Measurements from ENCODE around the gene LLGL1. TPM values are rescaled to one million over a fixed set of nuclear protein-coding genes. Genes with fewer than 3 reads are reported as not detected.
"Not testable (repeated sequence)": the region's sequence is repeated elsewhere in the genome, so short reads cannot be mapped to it uniquely, and the experiment has no call there.

The LLGL1 gene
- total RNA-seq, 4 donors from 2014 or later, result 11.1 to 18.0 (median 14.9) TPM

- Histone ChIP-seq H3K4me1 (no peaks in the 10 kb centered on the region), H3K36me3 (peaks cover 0 to 53% (median 21%) of the 10 kb centered on the region in 4 donors), H3K4me3 (no peak overlapping the region), H3K27me3 (no peaks in the 10 kb centered on the region), H3K27ac (no peak overlapping the region), H3K9me3 (no peaks in the 10 kb centered on the region)
- no peak for TF ChIP-seq POLR2A (IDR thresholded peaks at IDR 0.05)
- no peak for TF ChIP-seq POLR2AphosphoS5 (IDR thresholded peaks at IDR 0.05)
- no peak for TF ChIP-seq EP300 (IDR thresholded peaks at IDR 0.05; ENCODE audit: low read depth)
- no peak for TF ChIP-seq CTCF (IDR thresholded peaks at IDR 0.05)
- WGBS, 2 donors (ENCODE audit: low coverage in 1 of 2), result 91 to 100% methylated on average over 1 to 2 of the region's 2 CpGs
- in situ Hi-C loops (cut with MboI; ENCODE audit: low pct_ligation_motif_present in 1 of 4, low pct_unique_long_range_greater_than_20kb in 1 of 4, low sequenced_read_pairs in 3 of 4) (no loop called here), intact Hi-C loops (cut with DNase I; ENCODE audit: low total_unique reads) (loop anchor here (10.0 kb wide), 1 partner anchor 61 kb away; no protein-coding TSS in a partner anchor)
- no peak for DNase-seq
These were observed 19.6 kb upstream of the LLGL1 start for GRCh38 chr17:18205861-18206260.

DNA sequence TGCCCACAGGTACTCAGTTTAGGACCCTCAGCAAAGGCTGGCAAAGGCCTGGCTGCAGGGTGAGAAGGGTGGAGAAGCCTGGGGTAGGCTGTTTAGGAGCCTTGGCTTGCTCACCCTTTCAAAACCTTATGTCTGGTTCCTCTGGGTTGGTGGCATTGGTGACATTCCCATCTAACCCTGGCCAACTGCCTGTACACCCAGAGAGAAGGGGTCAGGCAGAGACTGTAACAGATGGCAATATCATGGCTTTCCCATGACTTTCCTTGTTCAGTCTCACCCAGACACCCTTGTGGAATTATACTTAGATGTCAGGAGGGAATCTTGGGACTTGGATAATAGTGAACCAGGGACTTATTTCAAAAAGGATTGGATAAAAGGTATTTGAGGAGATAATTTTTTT lies 18.5 kb upstream of the LLGL1 start:
- no peak for DNase-seq
- H3K4me3 ChIP-seq, result no peak overlapping the region
- no peaks in the 10 kb centered on the region for H3K9me3 ChIP-seq
- peaks cover 0 to 53% (median 21%) of the 10 kb centered on the region in 4 donors for H3K36me3 ChIP-seq
- in situ Hi-C loops (cut with MboI; ENCODE audit: low pct_ligation_motif_present in 1 of 4, low pct_unique_long_range_greater_than_20kb in 1 of 4, low sequenced_read_pairs in 3 of 4) (no loop called here), intact Hi-C loops (cut with DNase I; ENCODE audit: low total_unique reads) (loop anchor here (10.0 kb wide), 1 partner anchor 62 kb away; no protein-coding TSS in a partner anchor)
- H3K27me3 ChIP-seq, result no peaks in the 10 kb centered on the region
- H3K4me1 ChIP-seq, result no peaks in the 10 kb centered on the region
- no peak overlapping the region for H3K27ac ChIP-seq
- TF ChIP-seq POLR2AphosphoS5 (IDR thresholded peaks at IDR 0.05) (no peak), CTCF (IDR thresholded peaks at IDR 0.05) (no peak), POLR2A (IDR thresholded peaks at IDR 0.05) (no peak), EP300 (IDR thresholded peaks at IDR 0.05; ENCODE audit: low read depth) (no peak)

GRCh38 chr17:18208092-18208491 lies 17.3 kb upstream of the LLGL1 start:
- intact Hi-C loops (cut with DNase I; ENCODE audit: low total_unique reads), result loop anchor here (10.0 kb wide), 1 partner anchor 63 kb away; no protein-coding TSS in a partner anchor
- Histone ChIP-seq H3K4me1 (no peaks in the 10 kb centered on the region), H3K36me3 (peaks cover 0 to 53% (median 21%) of the 10 kb centered on the region in 4 donors), H3K27me3 (no peaks in the 10 kb centered on the region), H3K9me3 (no peaks in the 10 kb centered on the region), H3K4me3 (no peak overlapping the region), H3K27ac (no peak overlapping the region)
- in situ Hi-C loops (cut with MboI; ENCODE audit: low pct_ligation_motif_present in 1 of 4, low pct_unique_long_range_greater_than_20kb in 1 of 4, low sequenced_read_pairs in 3 of 4), result no loop called here
- 94% methylated on average over 19 of the region's 19 CpGs; no CpG with 5 or more reads in 1 of the 2 donors for WGBS, 2 donors (ENCODE audit: low coverage in 1 of 2)
- TF ChIP-seq CTCF (IDR thresholded peaks at IDR 0.05) (no peak), EP300 (IDR thresholded peaks at IDR 0.05; ENCODE audit: low read depth) (no peak), POLR2A (IDR thresholded peaks at IDR 0.05) (no peak), POLR2AphosphoS5 (IDR thresholded peaks at IDR 0.05) (no peak)
- no peak for DNase-seq

DNA sequence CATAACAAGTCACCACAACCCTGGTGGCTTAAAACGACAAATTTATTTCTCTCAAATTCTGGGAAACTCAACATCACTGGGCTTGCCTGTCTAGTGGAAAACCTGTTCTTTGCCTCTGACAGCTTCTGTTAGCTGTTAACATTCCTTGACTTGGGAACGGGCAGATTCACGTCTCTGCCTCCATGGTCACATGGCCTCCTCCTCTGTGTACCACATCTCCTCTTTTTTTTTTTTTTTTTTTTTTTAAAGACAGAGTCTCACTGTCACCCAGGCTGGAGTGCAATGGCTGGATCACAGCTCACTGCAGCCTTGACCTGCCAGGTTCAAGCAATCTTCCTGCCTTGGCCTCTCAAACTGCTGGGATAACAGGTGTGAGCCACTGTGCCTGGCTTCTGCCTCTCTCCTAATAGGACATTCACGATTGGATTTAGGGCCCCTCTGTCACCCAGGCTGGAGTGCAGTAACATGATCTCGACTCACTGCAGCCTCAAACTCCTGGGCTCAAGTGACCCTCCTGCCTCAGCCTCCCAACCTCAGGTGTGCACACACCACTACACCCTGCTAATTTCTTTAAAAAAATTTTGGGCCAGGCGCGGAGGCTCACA lies 11.7 kb upstream of the LLGL1 start:
- no peaks in the 10 kb centered on the region for H3K9me3 ChIP-seq
- no peak for DNase-seq
- TF ChIP-seq POLR2AphosphoS5 (IDR thresholded peaks at IDR 0.05) (no peak), CTCF (IDR thresholded peaks at IDR 0.05) (no peak), POLR2A (IDR thresholded peaks at IDR 0.05) (no peak), EP300 (IDR thresholded peaks at IDR 0.05; ENCODE audit: low read depth) (no peak)
- H3K4me1 ChIP-seq, result no peaks in the 10 kb centered on the region
- H3K4me3 ChIP-seq, result no peak overlapping the region
- 57 to 72% methylated on average over 3 to 7 of the region's 7 CpGs for WGBS, 2 donors (ENCODE audit: low coverage in 1 of 2)
- H3K36me3 ChIP-seq, result peaks cover 0 to 21% (median 8%) of the 10 kb centered on the region in 4 donors
- H3K27ac ChIP-seq, result no peak overlapping the region
- in situ Hi-C loops (cut with MboI; ENCODE audit: low pct_ligation_motif_present in 1 of 4, low pct_unique_long_range_greater_than_20kb in 1 of 4, low sequenced_read_pairs in 3 of 4), result loop anchor here in 2 of 4 donors (10.0 kb wide), 3 partner anchors 61 to 91 kb away; no protein-coding TSS in a partner anchor
- H3K27me3 ChIP-seq, result no peaks in the 10 kb centered on the region
- intact Hi-C loops (cut with DNase I; ENCODE audit: low total_unique reads), result no loop called here

DNA sequence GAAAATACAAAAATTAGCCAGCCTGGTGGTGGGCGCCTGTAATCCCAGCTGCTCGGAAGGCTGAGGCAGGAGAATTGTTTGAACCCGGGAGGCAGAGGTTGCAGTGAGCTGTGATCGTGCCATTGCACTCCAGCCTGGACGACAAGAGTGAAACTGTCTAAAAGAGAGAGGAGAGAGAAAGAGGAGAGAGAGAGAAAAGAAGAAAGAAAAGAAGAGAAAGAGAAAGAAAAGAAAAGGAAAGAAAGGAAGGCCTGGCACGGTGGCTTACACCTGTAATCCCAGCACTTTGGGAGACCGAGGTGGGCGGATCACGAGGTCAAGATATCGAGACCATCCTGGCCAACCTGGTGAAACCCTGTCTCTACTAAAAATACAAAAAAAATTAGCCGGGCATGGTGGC lies 8.5 kb upstream of the LLGL1 start:
- intact Hi-C loops (cut with DNase I; ENCODE audit: low total_unique reads); H3K27me3 ChIP-seq; DNase-seq; H3K36me3 ChIP-seq; H3K27ac ChIP-seq; H3K4me3 ChIP-seq; H3K9me3 ChIP-seq; H3K4me1 ChIP-seq: not testable (repeated sequence)
- in situ Hi-C loops (cut with MboI; ENCODE audit: low pct_ligation_motif_present in 1 of 4, low pct_unique_long_range_greater_than_20kb in 1 of 4, low sequenced_read_pairs in 3 of 4), result loop anchor here in 2 of 4 donors (10.0 kb wide), 3 partner anchors 58 to 88 kb away; no protein-coding TSS in a partner anchor
- 86 to 87% methylated on average over 5 to 11 of the region's 11 CpGs for WGBS, 2 donors (ENCODE audit: low coverage in 1 of 2)

Data from transverse colon (tissue), 4 donors.